HG03575 (cell line): ENCODE results near the gene WSB1.
A peak's percentile ranks its signal among the peaks of the same experiment; 100 is the strongest.

ENCODE experiments used
- ATAC-seq: cut with Tn5 transposase; IDR thresholded peaks from one replicate; pipeline ENCODE4 v1.9.1; 2021; ENCODE audit not compliant: unreplicated experiment, insufficient number of reproducible peaks, low FRiP score; ENCODE audit errors: extremely low read depth

WSB1 gene

GRCh38 chr17:27329146-27329805 is 35.4 kb downstream of the WSB1 start:
- ATAC-seq, result no peak

- peak; percentile 2 for ATAC-seq
Measured at GRCh38 chr17:27332047-27332393, 38.1 kb downstream of the WSB1 start.

- ATAC-seq, result peak; percentile 67
Measured at GRCh38 chr17:27332485-27333409, 38.8 kb downstream of the WSB1 start.

GRCh38 chr17:27333410-27333980 is 39.6 kb downstream of the WSB1 start:
- no peak for ATAC-seq

- ATAC-seq, result no peak
Measured at GRCh38 chr17:27336184-27336583, 42.3 kb downstream of the WSB1 start.

- ATAC-seq, result no peak
Measured at GRCh38 chr17:27338536-27338985, 44.6 kb downstream of the WSB1 start.

GRCh38 chr17:27339198-27339835 is 45.4 kb downstream of the WSB1 start:
- no peak for ATAC-seq

GRCh38 chr17:27339836-27340550 is 46.1 kb downstream of the WSB1 start:
- ATAC-seq, result no peak

- ATAC-seq, result no peak
Measured at GRCh38 chr17:27340575-27340974, 46.7 kb downstream of the WSB1 start.

- ATAC-seq, result no peak
Measured at GRCh38 chr17:27341041-27341471, 47.1 kb downstream of the WSB1 start.

- no peak for ATAC-seq
Measured at GRCh38 chr17:27342059-27342458, 48.1 kb downstream of the WSB1 start.

GRCh38 chr17:27343294-27343693 is 49.4 kb downstream of the WSB1 start:
- ATAC-seq, result no peak

GRCh38 chr17:27343977-27344607 is 50.2 kb downstream of the WSB1 start:
- no peak for ATAC-seq

- no peak for ATAC-seq
Measured at GRCh38 chr17:27345141-27345904, 51.4 kb downstream of the WSB1 start.

GRCh38 chr17:27346228-27346899 is 52.5 kb downstream of the WSB1 start:
- no peak for ATAC-seq

GRCh38 chr17:27348196-27348595 is 54.3 kb downstream of the WSB1 start:
- ATAC-seq, result no peak

- no peak for ATAC-seq
Measured at GRCh38 chr17:27349540-27350021, 55.7 kb downstream of the WSB1 start.
